SK-N-SH (cell line): ENCODE measurements around the gene MAPRE3. TPM values are rescaled to one million over a fixed set of nuclear protein-coding genes. Genes with fewer than 3 reads are reported as not detected.

Experiments
- CTCF ChIA-PET: fragments of 300-600, 350-600 bp; formaldehyde crosslinking; extraction: SDS; loops from one replicate; lab custom pipeline; 2021; lab: Yijun Ruan, JAX
- POLR2A ChIA-PET: fragments of 350-600 bp; sonication (Branson Sonifier 250); formaldehyde crosslinking; extraction: SDS; loops from one replicate; lab custom pipeline; 2020; ENCODE audit warnings: antibody characterized with exemption, inconsistent platforms; lab: Yijun Ruan, JAX
- DNase-seq: peaks from one replicate; pipeline ENCODE4 v3.0.0; 2012
- H2AFZ ChIP-seq: fragments of 200-600 bp; sonication (generic); 2 replicates; pipeline ENCODE4 v1.8.1; 2016; ENCODE audit warnings: antibody characterized with exemption, mild to moderate bottlenecking, low read depth
- H3F3A ChIP-seq: fragments of 200-600 bp; sonication (generic); replicated peaks from 2 replicates; pipeline ENCODE3; 2016; ENCODE audit warnings: antibody characterized with exemption, mild to moderate bottlenecking; ENCODE audit not compliant: insufficient read depth
- H3K27ac ChIP-seq, 2 experiments: fragments of 200-500 bp in 1 of 2; fragments of 200-600 bp in 1 of 2; sonication (Bioruptor generic) in 1 of 2; sonication (generic), shearing (Covaris generic) in 1 of 2; 2 replicates each; pipeline versions ENCODE4 v1.5.1 to v1.6.1; 2014 to 2016; ENCODE audit warnings: low read depth in 2 of 2, inconsistent platforms in 1 of 2, low read length in 1 of 2, mild to moderate bottlenecking in 1 of 2, mixed read lengths in 1 of 2
- H3K27me3 ChIP-seq: fragments of 200-600 bp; sonication (generic), shearing (Covaris generic); 2 replicates; pipeline ENCODE4 v1.6.1; 2016; ENCODE audit warnings: mixed run types; ENCODE audit not compliant: insufficient read depth
- H3K36me3 ChIP-seq, 2 experiments: fragments of 200-500 bp in 1 of 2; fragments of 200-600 bp in 1 of 2; sonication (Bioruptor generic) in 1 of 2; sonication (generic) in 1 of 2; replicated peaks in 1 of 2; 2 replicates each; pipeline versions ENCODE3 to v1.5.1; 2014 to 2016; ENCODE audit warnings: low read length in 1 of 2, mild to moderate bottlenecking in 1 of 2; ENCODE audit not compliant: insufficient read depth in 2 of 2, control insufficient read depth in 1 of 2
- H3K4me1 ChIP-seq, 2 experiments: fragments of 200-500 bp in 1 of 2; fragments of 200-600 bp in 1 of 2; sonication (Bioruptor generic) in 1 of 2; sonication (generic), shearing (Covaris generic) in 1 of 2; 2 replicates each; pipeline versions ENCODE4 v1.5.1 to v1.6.1; 2014 to 2016; ENCODE audit warnings: low read depth in 1 of 2, low read length in 1 of 2, mixed run types in 1 of 2; ENCODE audit not compliant: insufficient read depth in 2 of 2, control insufficient read depth in 1 of 2
- H3K4me2 ChIP-seq: fragments of 200-600 bp; sonication (generic), shearing (Covaris generic); 2 replicates; pipeline ENCODE4 v1.6.1; 2017; ENCODE audit warnings: mixed run types
- H3K4me3 ChIP-seq, 2 experiments: fragments of 200-500 bp in 1 of 2; fragments of 200-600 bp in 1 of 2; sonication (Bioruptor generic) in 1 of 2; sonication (generic), shearing (Covaris generic) in 1 of 2; 2 replicates each; pipeline versions ENCODE4 v1.5.1 to v1.8.1; 2014 to 2016; ENCODE audit warnings: low read depth in 2 of 2, inconsistent platforms in 1 of 2, low read length in 1 of 2, mild to moderate bottlenecking in 1 of 2, mixed read lengths in 1 of 2, moderate library complexity in 1 of 2
- H3K79me2 ChIP-seq: fragments of 200-600 bp; sonication (generic); 2 replicates; pipeline ENCODE4 v1.8.1; 2017; ENCODE audit warnings: mild to moderate bottlenecking; ENCODE audit not compliant: insufficient read depth
- H3K9ac ChIP-seq: fragments of 200-600 bp; sonication (generic); 2 replicates; pipeline ENCODE4 v1.6.1; 2017; ENCODE audit warnings: mixed run types
- H3K9me2 ChIP-seq: fragments of 200-600 bp; sonication (generic); 2 replicates; pipeline ENCODE4 v1.6.1; 2017; ENCODE audit warnings: mixed run types
- H3K9me3 ChIP-seq: fragments of 200-600 bp; sonication (generic); 2 replicates; pipeline ENCODE4 v1.6.1; 2017; ENCODE audit warnings: mixed run types, mild to moderate bottlenecking, moderate library complexity
- H4K20me1 ChIP-seq: fragments of 200-600 bp; sonication (generic); 2 replicates; pipeline ENCODE4 v1.6.1; 2017; ENCODE audit warnings: mild to moderate bottlenecking, mixed run types; ENCODE audit not compliant: insufficient read depth
- CHD2 ChIP-seq: fragments of 150-350 bp; IDR thresholded peaks from 2 replicates; pipeline ENCODE4 v1.6.1; 2018; ENCODE audit warnings: low read length; ENCODE audit not compliant: partially characterized antibody
- ELF1 ChIP-seq: IDR thresholded peaks from 2 replicates; pipeline ENCODE4 v1.4.0; 2012
- EP300 ChIP-seq, 2 experiments: IDR thresholded peaks; 2 replicates each; pipeline versions ENCODE4 v1.4.0 to v1.6.1; 2012; ENCODE audit warnings: borderline replicate concordance in 1 of 2, low read depth in 1 of 2, low read length in 1 of 2
- EZH2phosphoT487 ChIP-seq: fragments of 200-600 bp; sonication (generic); IDR thresholded peaks from 2 replicates; pipeline ENCODE4 v1.6.1; 2017; ENCODE audit warnings: low read depth, mixed run types, mild to moderate bottlenecking, antibody characterized with exemption, moderate library complexity, borderline replicate concordance
- FOXM1 ChIP-seq: IDR thresholded peaks from 2 replicates; pipeline ENCODE4 v1.4.0; 2012; ENCODE audit warnings: low read depth, mild to moderate bottlenecking
- GABPA ChIP-seq: IDR thresholded peaks from 2 replicates; pipeline ENCODE4 v1.4.0; 2012; ENCODE audit warnings: low read depth, mild to moderate bottlenecking
- GATA2 ChIP-seq: sonication (generic); formaldehyde crosslinking; IDR thresholded peaks from 2 replicates; pipeline ENCODE4 v1.5.0; 2020; ENCODE audit warnings: mild to moderate bottlenecking, missing genetic modification reagents
- IRF3 ChIP-seq: fragments of 150-350 bp; IDR thresholded peaks from 2 replicates; pipeline ENCODE4 v1.6.1; 2016; ENCODE audit warnings: mild to moderate bottlenecking, low read depth, low read length
- JUND ChIP-seq: IDR thresholded peaks from 2 replicates; pipeline ENCODE4 v1.4.0; 2012
- MEF2A ChIP-seq: IDR thresholded peaks from 2 replicates; pipeline ENCODE4 v1.4.0; 2012; ENCODE audit warnings: low read depth, borderline replicate concordance
- NFIC ChIP-seq: IDR thresholded peaks from 2 replicates; pipeline ENCODE4 v1.4.0; 2012; ENCODE audit warnings: borderline replicate concordance
- PBX3 ChIP-seq: IDR thresholded peaks from 2 replicates; pipeline ENCODE4; 2012
- RAD21 ChIP-seq: IDR thresholded peaks from 2 replicates; pipeline ENCODE4 v1.6.1; 2012; ENCODE audit warnings: mild to moderate bottlenecking, low read length
- RCOR1 ChIP-seq: fragments of 150-350 bp; IDR thresholded peaks from 2 replicates; pipeline ENCODE4 v1.6.1; 2017; ENCODE audit warnings: antibody characterized with exemption, low read length
- RXRA ChIP-seq: IDR thresholded peaks from 2 replicates; pipeline ENCODE4 v1.4.0; 2012; ENCODE audit warnings: low read depth, mild to moderate bottlenecking, borderline replicate concordance
- SIN3A ChIP-seq: IDR thresholded peaks from 2 replicates; pipeline ENCODE4 v1.6.1; 2012; ENCODE audit warnings: low read depth, mild to moderate bottlenecking, low read length, moderate library complexity, borderline replicate concordance
- SMC3 ChIP-seq: IDR thresholded peaks from 2 replicates; pipeline ENCODE4 v1.6.1; 2012; ENCODE audit warnings: low read depth, low read length, improper control_type of control experiment
- TCF12 ChIP-seq: IDR thresholded peaks from 2 replicates; pipeline ENCODE4 v1.4.0; 2012
- YY1 ChIP-seq: IDR thresholded peaks from 2 replicates; pipeline ENCODE4 v1.4.0; 2012; ENCODE audit warnings: low read depth, mild to moderate bottlenecking
- WGBS: methylation state at CpG from one replicate; pipeline ENCODE4 v1.1.6; 2017; ENCODE audit warnings: low lambda C conversion rate; 5-methylcytosine and 5-hydroxymethylcytosine counted together
- polyA plus RNA-seq, 3 experiments: library from polyadenylated mRNA; depleted of rRNA; stranded (reverse); fragments of >200 nt; gene quantifications; 2 replicates each; pipeline ENCODE4 v1.2.3, GENCODE V29; 2012
- TF ChIP-seq, protein P1 (sequence below): IDR thresholded peaks from 2 replicates; pipeline ENCODE4 v1.6.1; 2012; ENCODE audit warnings: mild to moderate bottlenecking, low read depth, low read length, moderate library complexity
- TF ChIP-seq, protein P2 (sequence below): IDR thresholded peaks from 2 replicates; pipeline ENCODE4 v1.4.0; 2012; ENCODE audit warnings: low read depth, borderline replicate concordance

MAPRE3 gene
- polyA plus RNA-seq, 1 of the 3 experiments (the other 2 are of a cell fraction) = 24.4 TPM

DNA sequence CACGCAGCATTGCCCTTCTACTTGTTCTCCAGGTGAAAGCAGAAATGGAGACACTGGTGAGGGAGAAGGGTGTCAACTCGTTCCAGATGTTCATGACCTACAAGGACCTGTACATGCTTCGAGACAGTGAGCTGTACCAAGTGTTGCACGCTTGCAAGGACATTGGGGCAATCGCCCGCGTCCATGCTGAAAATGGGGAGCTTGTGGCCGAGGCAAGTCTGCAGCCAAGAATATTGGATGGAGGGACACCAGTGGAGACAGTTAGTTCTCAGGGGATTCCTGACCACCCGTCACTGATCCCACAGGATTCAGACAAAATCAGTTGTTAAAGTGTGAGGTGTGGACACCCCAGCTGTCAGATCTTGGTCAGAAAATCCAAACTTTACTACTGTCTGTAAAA, 43.2 kb upstream of the MAPRE3 start (continued):
- no peak for TF ChIP-seq PBX3
- TF ChIP-seq, all 33 proteins: peak for 0

- no peak for DNase-seq
- CTCF ChIA-PET = interaction anchor here (5.0 to 16.0 kb wide), 4 partner anchors 10 to 85 kb away, joined by 38 to 677 read pairs (median 157); partner anchors contain the start of gene DPYSL5
Measured at GRCh38 chr2:26932974-26933373, 37.5 kb upstream of the MAPRE3 start.

More at GRCh38 chr2:26932974-26933373, 37.5 kb upstream of the MAPRE3 start:
- Histone ChIP-seq H3K9ac (no peak overlapping the region), H3K9me2 (no peaks in the 10 kb centered on the region), H3K4me3 (no peak overlapping the region), H3K9me3 (no peaks in the 10 kb centered on the region), H2AFZ (no peak overlapping the region), H3K4me2 (no peak overlapping the region), H3K27me3 (peaks cover 26% of the 10 kb centered on the region), H3K4me1 (no peaks in the 10 kb centered on the region), H3F3A (no peaks in the 10 kb centered on the region), H3K27ac (no peak overlapping the region), H4K20me1 (no peaks in the 10 kb centered on the region), H3K36me3 (no peaks in the 10 kb centered on the region), H3K79me2 (no peaks in the 10 kb centered on the region)
- TF ChIP-seq GABPA (no peak), CHD2 (no peak), RCOR1 (no peak), JUND (no peak), EP300 (IDR thresholded peaks at IDR 0.05; ENCODE audit: borderline replicate concordance in 1 of 2, low read depth in 1 of 2, low read length in 1 of 2) (no peak), NFIC (no peak), ELF1 (no peak), YY1 (no peak), RXRA (no peak), FOXM1 (no peak), IRF3 (no peak), MEF2A (no peak), GATA2 (CRISPR knock-in tag) (no peak), SIN3A (no peak), TCF12 (no peak), SMC3 (no peak), RAD21 (no peak), EZH2phosphoT487 (no peak)
- TF ChIP-seq, protein P1, sequence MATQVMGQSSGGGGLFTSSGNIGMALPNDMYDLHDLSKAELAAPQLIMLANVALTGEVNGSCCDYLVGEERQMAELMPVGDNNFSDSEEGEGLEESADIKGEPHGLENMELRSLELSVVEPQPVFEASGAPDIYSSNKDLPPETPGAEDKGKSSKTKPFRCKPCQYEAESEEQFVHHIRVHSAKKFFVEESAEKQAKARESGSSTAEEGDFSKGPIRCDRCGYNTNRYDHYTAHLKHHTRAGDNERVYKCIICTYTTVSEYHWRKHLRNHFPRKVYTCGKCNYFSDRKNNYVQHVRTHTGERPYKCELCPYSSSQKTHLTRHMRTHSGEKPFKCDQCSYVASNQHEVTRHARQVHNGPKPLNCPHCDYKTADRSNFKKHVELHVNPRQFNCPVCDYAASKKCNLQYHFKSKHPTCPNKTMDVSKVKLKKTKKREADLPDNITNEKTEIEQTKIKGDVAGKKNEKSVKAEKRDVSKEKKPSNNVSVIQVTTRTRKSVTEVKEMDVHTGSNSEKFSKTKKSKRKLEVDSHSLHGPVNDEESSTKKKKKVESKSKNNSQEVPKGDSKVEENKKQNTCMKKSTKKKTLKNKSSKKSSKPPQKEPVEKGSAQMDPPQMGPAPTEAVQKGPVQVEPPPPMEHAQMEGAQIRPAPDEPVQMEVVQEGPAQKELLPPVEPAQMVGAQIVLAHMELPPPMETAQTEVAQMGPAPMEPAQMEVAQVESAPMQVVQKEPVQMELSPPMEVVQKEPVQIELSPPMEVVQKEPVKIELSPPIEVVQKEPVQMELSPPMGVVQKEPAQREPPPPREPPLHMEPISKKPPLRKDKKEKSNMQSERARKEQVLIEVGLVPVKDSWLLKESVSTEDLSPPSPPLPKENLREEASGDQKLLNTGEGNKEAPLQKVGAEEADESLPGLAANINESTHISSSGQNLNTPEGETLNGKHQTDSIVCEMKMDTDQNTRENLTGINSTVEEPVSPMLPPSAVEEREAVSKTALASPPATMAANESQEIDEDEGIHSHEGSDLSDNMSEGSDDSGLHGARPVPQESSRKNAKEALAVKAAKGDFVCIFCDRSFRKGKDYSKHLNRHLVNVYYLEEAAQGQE = no peak
- TF ChIP-seq, protein P2, sequence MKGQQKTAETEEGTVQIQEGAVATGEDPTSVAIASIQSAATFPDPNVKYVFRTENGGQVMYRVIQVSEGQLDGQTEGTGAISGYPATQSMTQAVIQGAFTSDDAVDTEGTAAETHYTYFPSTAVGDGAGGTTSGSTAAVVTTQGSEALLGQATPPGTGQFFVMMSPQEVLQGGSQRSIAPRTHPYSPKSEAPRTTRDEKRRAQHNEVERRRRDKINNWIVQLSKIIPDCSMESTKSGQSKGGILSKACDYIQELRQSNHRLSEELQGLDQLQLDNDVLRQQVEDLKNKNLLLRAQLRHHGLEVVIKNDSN = no peak
- POLR2A ChIA-PET = no interaction called here
- 76% methylated on average over 11 of the region's 11 CpGs for WGBS
